H54 (cell line): Measurements from ENCODE around the gene SNX5.

Experiments
- DNase-seq: peaks from one replicate; pipeline ENCODE4 v3.0.0; 2011; ENCODE audit warnings: low spot score, mixed read lengths; ENCODE audit not compliant: insufficient read length
- FAIRE-seq: peaks from 3 replicates; lab custom pipeline; 2011; peaks lifted over from hg19 to GRCh38; lab: Jason Lieb, UNC
- POLR2A ChIP-seq: IDR thresholded peaks from 2 replicates; pipeline ENCODE4 v1.6.1; 2011; ENCODE audit warnings: low read depth, mild to moderate bottlenecking, low read length

The SNX5 gene

GRCh38 chr20:17968366-17969277 lies at the start of gene SNX5, which contains the start of gene MGME1:
Gene SNX5, minus strand, starts transcription at chr20:17968794. Its CDS starts 369 bp downstream, at chr20:17968425.
Gene MGME1, plus strand, starts transcription at chr20:17969018. Its CDS starts 842 bp downstream, at chr20:17969860.
- DNase-seq (peak; percentile 93), FAIRE-seq (peak; percentile 88)
- TF ChIP-seq POLR2A: peak; percentile 94

GRCh38 chr20:18018100-18018499 lies 49.5 kb upstream of the SNX5 start:
- no peak for TF ChIP-seq POLR2A
- DNase-seq (no peak), FAIRE-seq (no peak)

DNA sequence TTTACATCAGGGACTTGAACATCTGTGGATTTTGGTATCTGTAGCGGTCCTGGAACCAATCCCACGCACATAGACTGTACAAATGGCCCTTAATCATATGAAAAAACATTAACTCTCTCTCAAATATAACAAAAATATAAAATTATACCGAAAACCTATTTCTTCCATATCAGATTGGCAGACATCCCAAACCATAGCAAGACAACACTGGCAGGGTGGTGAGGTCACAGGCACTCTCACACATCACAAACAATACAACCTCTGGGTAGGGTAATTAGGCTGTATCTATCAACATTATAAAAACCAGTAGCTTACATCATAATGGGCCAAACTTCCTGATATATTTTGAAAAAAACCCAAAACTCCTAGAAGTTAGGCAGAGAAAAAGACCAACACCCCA lies 48.2 kb upstream of the SNX5 start:
- DNase-seq (no peak), FAIRE-seq (no peak)
- TF ChIP-seq POLR2A: no peak

GRCh38 chr20:18014411-18014810 lies 45.8 kb upstream of the SNX5 start:
- FAIRE-seq (no peak), DNase-seq (no peak)
- no peak for TF ChIP-seq POLR2A

- TF ChIP-seq POLR2A: no peak
- FAIRE-seq (no peak), DNase-seq (no peak)
Observed at GRCh38 chr20:18012901-18013300, 44.3 kb upstream of the SNX5 start.

DNA sequence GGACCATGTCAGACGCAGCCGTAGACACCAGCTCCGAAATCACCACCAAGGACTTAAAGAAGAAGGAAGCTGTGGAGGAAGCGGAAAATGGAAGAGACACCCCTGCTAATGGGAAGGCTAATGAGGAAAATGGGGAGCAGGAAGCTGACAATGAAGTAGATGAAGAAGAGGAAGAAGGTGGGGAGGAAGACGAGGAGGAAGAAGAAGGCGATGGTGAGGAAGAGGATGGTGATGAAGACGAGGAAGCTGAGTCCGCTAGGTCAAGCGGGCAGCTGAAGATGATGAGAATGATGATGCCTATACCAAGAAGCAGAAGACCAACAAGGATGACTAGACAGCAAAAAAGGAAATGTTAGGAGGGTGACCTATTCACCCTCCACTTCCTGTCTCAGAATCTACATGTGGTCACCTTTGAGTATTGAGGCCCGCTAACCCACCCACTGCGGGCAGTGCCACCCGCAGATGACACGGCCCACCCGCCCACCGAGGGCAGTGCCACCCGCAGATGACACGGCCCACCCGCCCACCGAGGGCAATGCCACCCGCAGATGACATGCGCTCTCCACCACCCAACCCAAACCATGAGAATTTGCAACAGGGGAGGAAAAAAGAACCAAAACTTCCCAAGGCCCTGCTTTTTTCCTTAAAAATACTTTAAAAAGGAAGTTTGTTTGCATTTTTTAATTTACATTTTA lies 43.5 kb upstream of the SNX5 start:
- TF ChIP-seq POLR2A: no peak
- no peak for FAIRE-seq
- no peak for DNase-seq

GRCh38 chr20:18011482-18011881 lies 42.9 kb upstream of the SNX5 start:
- no peak for FAIRE-seq
- DNase-seq: no peak
- no peak for TF ChIP-seq POLR2A

- DNase-seq: no peak
- TF ChIP-seq POLR2A: no peak
- FAIRE-seq: no peak
Observed at GRCh38 chr20:18009116-18009515, 40.5 kb upstream of the SNX5 start.

DNA sequence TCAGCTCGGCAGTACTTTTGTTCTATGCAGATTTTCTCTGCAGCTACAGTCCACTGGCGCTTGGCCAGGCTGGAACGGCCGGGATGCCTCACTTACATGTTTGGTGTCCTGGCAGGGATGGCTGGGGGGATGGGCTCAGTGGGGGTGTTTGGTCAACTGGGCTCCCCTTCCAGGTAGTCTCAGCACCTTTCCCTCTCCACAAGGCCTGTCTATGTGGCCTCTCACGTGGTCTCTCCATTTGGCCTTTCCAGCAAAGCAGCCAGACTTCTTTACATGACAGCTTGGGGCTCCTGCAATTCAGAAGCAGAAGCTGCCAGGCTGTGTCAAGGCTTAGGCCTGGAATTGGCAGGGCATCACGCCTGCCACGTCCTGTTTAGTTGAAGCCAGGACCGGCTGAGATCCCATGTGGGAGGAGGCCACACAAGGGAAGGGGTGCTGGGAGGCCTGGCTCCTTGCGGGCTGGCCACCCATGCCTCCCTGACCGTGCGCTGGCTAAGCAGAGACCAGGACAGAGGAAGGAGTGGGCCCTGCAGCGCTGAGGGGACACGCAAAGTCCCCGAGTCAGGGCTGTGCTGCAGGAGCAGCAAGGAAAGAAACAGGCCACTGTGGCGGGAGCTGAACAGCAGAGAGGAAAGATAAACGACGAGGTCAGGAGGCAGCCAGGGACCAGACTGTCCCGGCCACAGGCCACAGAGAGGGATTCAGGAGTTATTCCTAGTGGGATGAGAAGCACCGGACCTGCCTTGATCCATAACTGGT lies 39.1 kb upstream of the SNX5 start:
- no peak for FAIRE-seq
- DNase-seq: no peak
- no peak for TF ChIP-seq POLR2A

DNA sequence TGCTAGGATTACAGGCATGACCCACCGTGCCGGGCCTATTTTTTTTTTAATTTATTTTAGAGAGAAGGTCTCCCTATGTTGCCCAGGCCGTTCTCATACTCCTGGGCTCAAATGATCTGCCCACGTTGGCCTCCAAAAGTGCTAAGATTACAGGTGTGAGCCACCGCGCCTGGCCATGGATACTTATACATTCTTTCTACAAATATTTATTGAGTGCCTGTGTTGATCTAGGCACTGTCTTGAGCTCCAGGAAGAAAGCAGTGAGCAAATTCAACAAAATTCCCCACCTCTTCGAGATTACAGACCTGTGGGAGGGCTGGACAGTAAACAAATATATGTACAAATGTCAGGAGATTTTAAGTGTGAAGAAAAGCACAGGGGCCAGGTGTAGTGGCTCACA lies 38.1 kb upstream of the SNX5 start:
- FAIRE-seq: no peak

DNA sequence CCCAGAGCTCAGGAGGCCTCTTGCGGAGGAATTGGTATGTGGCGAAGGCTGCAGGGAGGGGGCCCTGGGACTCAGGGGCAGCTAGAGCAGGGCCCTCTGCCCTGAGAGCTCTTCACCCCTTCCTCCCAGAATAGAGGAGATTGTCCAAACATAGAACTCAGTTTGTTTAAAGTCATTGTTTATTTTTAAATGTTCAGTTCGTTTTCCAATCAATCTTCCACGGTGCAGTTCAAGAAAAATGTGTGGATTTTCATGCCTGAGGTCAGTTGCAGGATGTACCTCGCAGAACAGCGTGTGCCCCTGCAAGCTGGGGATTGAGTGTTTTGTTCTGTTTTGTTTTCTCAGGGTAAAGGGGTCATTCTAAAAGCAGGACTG lies 37.4 kb upstream of the SNX5 start:
- FAIRE-seq (no peak), DNase-seq (no peak)
- TF ChIP-seq POLR2A: no peak

More for the DNA sequence above, 38.1 kb upstream of the SNX5 start:
- TF ChIP-seq POLR2A: no peak
- DNase-seq: no peak

- no peak for TF ChIP-seq POLR2A
- no peak for FAIRE-seq
- DNase-seq: no peak
Observed at GRCh38 chr20:18005170-18005989, 36.8 kb upstream of the SNX5 start.
